GM12878 (cell line): ENCODE results near the gene TMEM39B. TPM values are rescaled to one million over a fixed set of nuclear protein-coding genes. Genes with fewer than 3 reads are reported as not detected.

Experiments
- GATAD2B ChIP-seq: fragments of 450-650 bp; conservative IDR thresholded peaks from 2 replicates; pipeline ENCODE4 v1.6.1; 2017; ENCODE audit warnings: low read depth, mild to moderate bottlenecking, moderate library complexity
- HCFC1 ChIP-seq: fragments of 150-350 bp; IDR thresholded peaks from 2 replicates; pipeline ENCODE4 v1.6.1; 2014; ENCODE audit warnings: low read length
- JUND ChIP-seq: IDR thresholded peaks from 2 replicates; pipeline ENCODE4 v1.6.1; 2012; ENCODE audit warnings: low read depth, mild to moderate bottlenecking, low read length, improper control_type of control experiment, moderate library complexity
- KLF5 ChIP-seq: fragments of 450-650 bp; IDR thresholded peaks from 2 replicates; pipeline ENCODE4 v1.6.1; 2014; ENCODE audit warnings: mild to moderate bottlenecking; ENCODE audit not compliant: partially characterized antibody
- LARP7 ChIP-seq: fragments of 450-650 bp; IDR thresholded peaks from 2 replicates; pipeline ENCODE4 v1.6.1; 2017; ENCODE audit warnings: mild to moderate bottlenecking
- MYB ChIP-seq: fragments of 150-350 bp; IDR thresholded peaks from 2 replicates; pipeline ENCODE4 v1.6.1; 2014; ENCODE audit warnings: mild to moderate bottlenecking, low read depth, low read length, borderline replicate concordance
- POU2F2 ChIP-seq: IDR thresholded peaks from 3 replicates; pipeline ENCODE4 v1.6.1; 2011; ENCODE audit warnings: low read depth, mild to moderate bottlenecking, low read length, borderline replicate concordance
- RBBP5 ChIP-seq: fragments of 200-600 bp; sonication (generic); conservative IDR thresholded peaks from 2 replicates; pipeline ENCODE4 v1.6.1; 2016
- RFX5 ChIP-seq: IDR thresholded peaks from 2 replicates; pipeline ENCODE4 v1.6.1; 2011; ENCODE audit warnings: low read depth, low read length, improper control_type of control experiment
- SMAD1 ChIP-seq: fragments of 450-650 bp; IDR thresholded peaks from 2 replicates; pipeline ENCODE4 v1.6.1; 2018; ENCODE audit warnings: mild to moderate bottlenecking, low read depth; ENCODE audit not compliant: partially characterized antibody
- SMAD5 ChIP-seq: IDR thresholded peaks from 2 replicates; pipeline ENCODE4 v1.6.1; 2016; ENCODE audit warnings: antibody characterized with exemption, low read depth
- TARDBP ChIP-seq: IDR thresholded peaks from 2 replicates; pipeline ENCODE4 v1.6.1; 2016; ENCODE audit warnings: borderline replicate concordance
- ZNF207 ChIP-seq: fragments of 450-650 bp; IDR thresholded peaks from 2 replicates; pipeline ENCODE4 v1.6.1; 2014; ENCODE audit warnings: antibody characterized with exemption, mild to moderate bottlenecking, borderline replicate concordance
- ZZZ3 ChIP-seq: IDR thresholded peaks from 2 replicates; pipeline ENCODE4 v1.6.1; 2011; ENCODE audit warnings: low read depth; ENCODE audit not compliant: control insufficient read depth, insufficient read length
- polyA plus RNA-seq, 11 experiments: library from polyadenylated mRNA; depleted of rRNA in 4 of 11; unstranded in 6 of 11; stranded (reverse) in 5 of 11; fragments of >200 nt; fragmentation: Nextera tagmentation in 4 of 11; fragmentation: Illumina TruSeq in 1 of 11; extraction: Ambion mirVana in 4 of 11; extraction: Trizol in 1 of 11; gene quantifications; 1 replicate in 1 of 11; 2 replicates in 10 of 11; pipeline versions ENCODE4 v1.2.1 to v1.2.3, GENCODE V29; 2011 to 2016; ENCODE audit warnings: inconsistent platforms in 2 of 11, missing spikeins in 2 of 11, low read depth in 1 of 11
- total RNA-seq, 4 experiments: library from RNA; depleted of rRNA in 3 of 4; stranded (reverse); fragments of >200 nt in 3 of 4; fragmentation: Illumina TruSeq in 1 of 4; extraction: Trizol in 1 of 4; gene quantifications; 2 replicates each; pipeline versions ENCODE4 v1.2.1 to v1.2.3, GENCODE V29; 2013 to 2021
- TF ChIP-seq, protein P1 (sequence below): fragments of 450-650 bp; IDR thresholded peaks from 2 replicates; pipeline ENCODE4 v1.6.1; 2017; ENCODE audit warnings: mild to moderate bottlenecking, moderate library complexity
- TF ChIP-seq, protein P2 (sequence below), 3 experiments: IDR thresholded peaks in 2 of 3; conservative IDR thresholded peaks in 1 of 3; 2 replicates each; pipeline ENCODE4 v1.5.1; 2011; ENCODE audit warnings: low read depth in 3 of 3, low read length in 3 of 3, mild to moderate bottlenecking in 3 of 3, control low read depth in 2 of 3, moderate library complexity in 2 of 3, inconsistent platforms in 1 of 3, mixed read lengths in 1 of 3; ENCODE audit not compliant: control insufficient read depth in 2 of 3, insufficient read depth in 1 of 3; ENCODE audit errors: extremely low read depth in 1 of 3
- TF ChIP-seq, protein P3 (sequence below): IDR thresholded peaks from 2 replicates; pipeline ENCODE4 v1.6.1; 2011; ENCODE audit warnings: borderline replicate concordance, low read depth, mild to moderate bottlenecking, moderate library complexity, mixed read lengths, low read length; ENCODE audit not compliant: insufficient read depth; ENCODE audit errors: extremely low read length
- TF ChIP-seq, protein P4 (sequence below): fragments of 450-650 bp; IDR thresholded peaks from 2 replicates; pipeline ENCODE4 v1.6.1; 2018; ENCODE audit warnings: borderline replicate concordance, mild to moderate bottlenecking; ENCODE audit not compliant: partially characterized antibody
- TF ChIP-seq, protein P5 (sequence below): fragments of 450-650 bp; IDR thresholded peaks from 2 replicates; pipeline ENCODE4 v1.6.1; 2016; ENCODE audit warnings: mild to moderate bottlenecking

TMEM39B gene
- total and polyA plus RNA-seq, 10 of the 15 experiments (the other 5 are each of a cell fraction or from before 2014, with no cell fraction given): 2.3 to 27.2 (median 12.3) TPM

DNA sequence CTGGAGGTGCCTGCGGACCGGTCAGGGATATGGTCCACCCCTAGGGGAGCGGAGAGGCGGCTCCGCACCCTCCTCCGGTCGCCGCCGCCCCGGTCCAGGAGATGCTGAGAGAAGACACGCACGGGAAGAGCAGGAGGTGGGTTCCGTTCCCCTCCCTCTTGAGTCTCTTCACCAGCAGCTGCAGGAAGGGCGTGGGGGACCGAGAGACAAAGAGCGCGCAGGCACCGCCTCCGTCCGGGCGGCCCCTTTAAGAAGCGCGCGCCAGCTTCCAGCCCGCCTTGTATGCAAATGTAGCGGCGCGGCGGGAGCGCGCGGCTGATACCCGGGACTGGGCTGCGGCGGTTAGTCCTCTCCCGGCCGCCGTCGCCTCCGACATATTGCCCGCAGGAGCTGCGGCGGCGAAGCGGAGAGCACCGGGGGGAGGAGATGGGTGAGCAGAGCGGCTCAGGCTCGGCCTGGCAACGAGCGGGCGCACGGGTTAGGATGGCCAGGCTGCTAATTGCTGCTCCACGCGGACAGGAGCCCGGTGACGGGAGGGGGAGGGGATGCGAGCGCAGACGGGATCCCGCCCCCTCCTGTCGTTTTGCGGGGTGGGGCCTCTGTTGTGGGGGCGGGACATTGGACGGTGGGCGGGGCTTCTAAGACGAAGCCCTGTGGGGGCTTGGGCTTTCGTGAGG lies at the start of gene TMEM39B (continued):
- TF ChIP-seq, protein P1, sequence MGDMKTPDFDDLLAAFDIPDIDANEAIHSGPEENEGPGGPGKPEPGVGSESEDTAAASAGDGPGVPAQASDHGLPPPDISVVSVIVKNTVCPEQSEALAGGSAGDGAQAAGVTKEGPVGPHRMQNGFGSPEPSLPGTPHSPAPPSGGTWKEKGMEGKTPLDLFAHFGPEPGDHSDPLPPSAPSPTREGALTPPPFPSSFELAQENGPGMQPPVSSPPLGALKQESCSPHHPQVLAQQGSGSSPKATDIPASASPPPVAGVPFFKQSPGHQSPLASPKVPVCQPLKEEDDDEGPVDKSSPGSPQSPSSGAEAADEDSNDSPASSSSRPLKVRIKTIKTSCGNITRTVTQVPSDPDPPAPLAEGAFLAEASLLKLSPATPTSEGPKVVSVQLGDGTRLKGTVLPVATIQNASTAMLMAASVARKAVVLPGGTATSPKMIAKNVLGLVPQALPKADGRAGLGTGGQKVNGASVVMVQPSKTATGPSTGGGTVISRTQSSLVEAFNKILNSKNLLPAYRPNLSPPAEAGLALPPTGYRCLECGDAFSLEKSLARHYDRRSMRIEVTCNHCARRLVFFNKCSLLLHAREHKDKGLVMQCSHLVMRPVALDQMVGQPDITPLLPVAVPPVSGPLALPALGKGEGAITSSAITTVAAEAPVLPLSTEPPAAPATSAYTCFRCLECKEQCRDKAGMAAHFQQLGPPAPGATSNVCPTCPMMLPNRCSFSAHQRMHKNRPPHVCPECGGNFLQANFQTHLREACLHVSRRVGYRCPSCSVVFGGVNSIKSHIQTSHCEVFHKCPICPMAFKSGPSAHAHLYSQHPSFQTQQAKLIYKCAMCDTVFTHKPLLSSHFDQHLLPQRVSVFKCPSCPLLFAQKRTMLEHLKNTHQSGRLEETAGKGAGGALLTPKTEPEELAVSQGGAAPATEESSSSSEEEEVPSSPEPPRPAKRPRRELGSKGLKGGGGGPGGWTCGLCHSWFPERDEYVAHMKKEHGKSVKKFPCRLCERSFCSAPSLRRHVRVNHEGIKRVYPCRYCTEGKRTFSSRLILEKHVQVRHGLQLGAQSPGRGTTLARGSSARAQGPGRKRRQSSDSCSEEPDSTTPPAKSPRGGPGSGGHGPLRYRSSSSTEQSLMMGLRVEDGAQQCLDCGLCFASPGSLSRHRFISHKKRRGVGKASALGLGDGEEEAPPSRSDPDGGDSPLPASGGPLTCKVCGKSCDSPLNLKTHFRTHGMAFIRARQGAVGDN: no peak
- TF ChIP-seq, protein P2, sequence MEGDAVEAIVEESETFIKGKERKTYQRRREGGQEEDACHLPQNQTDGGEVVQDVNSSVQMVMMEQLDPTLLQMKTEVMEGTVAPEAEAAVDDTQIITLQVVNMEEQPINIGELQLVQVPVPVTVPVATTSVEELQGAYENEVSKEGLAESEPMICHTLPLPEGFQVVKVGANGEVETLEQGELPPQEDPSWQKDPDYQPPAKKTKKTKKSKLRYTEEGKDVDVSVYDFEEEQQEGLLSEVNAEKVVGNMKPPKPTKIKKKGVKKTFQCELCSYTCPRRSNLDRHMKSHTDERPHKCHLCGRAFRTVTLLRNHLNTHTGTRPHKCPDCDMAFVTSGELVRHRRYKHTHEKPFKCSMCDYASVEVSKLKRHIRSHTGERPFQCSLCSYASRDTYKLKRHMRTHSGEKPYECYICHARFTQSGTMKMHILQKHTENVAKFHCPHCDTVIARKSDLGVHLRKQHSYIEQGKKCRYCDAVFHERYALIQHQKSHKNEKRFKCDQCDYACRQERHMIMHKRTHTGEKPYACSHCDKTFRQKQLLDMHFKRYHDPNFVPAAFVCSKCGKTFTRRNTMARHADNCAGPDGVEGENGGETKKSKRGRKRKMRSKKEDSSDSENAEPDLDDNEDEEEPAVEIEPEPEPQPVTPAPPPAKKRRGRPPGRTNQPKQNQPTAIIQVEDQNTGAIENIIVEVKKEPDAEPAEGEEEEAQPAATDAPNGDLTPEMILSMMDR (IDR thresholded peaks at IDR 0.05 in 2 of 3, conservative IDR thresholded peaks at IDR 0.05 in 1 of 3; ENCODE audit: control insufficient read depth in 2 of 3, extremely low read depth in 1 of 3, insufficient read depth in 1 of 3, low read depth in 3 of 3, low read length in 3 of 3): no peak
- TF ChIP-seq TARDBP (no peak; the same call in 1 of the 2 replicates), MYB (no peak), SMAD1 (no peak), JUND (no peak), HCFC1 (peak; percentile 40; the same call in 1 of the 2 replicates), ZZZ3 (no peak), RBBP5 (peak; percentile 86), RFX5 (no peak), LARP7 (peak; percentile 73), ZNF207 (peak; percentile 96), GATAD2B (peak; percentile 90), SMAD5 (peak; percentile 52; the same call in 1 of the 2 replicates), KLF5 (peak; percentile 65), POU2F2 (peak; percentile 99)
- TF ChIP-seq, protein P3, sequence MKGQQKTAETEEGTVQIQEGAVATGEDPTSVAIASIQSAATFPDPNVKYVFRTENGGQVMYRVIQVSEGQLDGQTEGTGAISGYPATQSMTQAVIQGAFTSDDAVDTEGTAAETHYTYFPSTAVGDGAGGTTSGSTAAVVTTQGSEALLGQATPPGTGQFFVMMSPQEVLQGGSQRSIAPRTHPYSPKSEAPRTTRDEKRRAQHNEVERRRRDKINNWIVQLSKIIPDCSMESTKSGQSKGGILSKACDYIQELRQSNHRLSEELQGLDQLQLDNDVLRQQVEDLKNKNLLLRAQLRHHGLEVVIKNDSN: no peak
- TF ChIP-seq, protein P4, sequence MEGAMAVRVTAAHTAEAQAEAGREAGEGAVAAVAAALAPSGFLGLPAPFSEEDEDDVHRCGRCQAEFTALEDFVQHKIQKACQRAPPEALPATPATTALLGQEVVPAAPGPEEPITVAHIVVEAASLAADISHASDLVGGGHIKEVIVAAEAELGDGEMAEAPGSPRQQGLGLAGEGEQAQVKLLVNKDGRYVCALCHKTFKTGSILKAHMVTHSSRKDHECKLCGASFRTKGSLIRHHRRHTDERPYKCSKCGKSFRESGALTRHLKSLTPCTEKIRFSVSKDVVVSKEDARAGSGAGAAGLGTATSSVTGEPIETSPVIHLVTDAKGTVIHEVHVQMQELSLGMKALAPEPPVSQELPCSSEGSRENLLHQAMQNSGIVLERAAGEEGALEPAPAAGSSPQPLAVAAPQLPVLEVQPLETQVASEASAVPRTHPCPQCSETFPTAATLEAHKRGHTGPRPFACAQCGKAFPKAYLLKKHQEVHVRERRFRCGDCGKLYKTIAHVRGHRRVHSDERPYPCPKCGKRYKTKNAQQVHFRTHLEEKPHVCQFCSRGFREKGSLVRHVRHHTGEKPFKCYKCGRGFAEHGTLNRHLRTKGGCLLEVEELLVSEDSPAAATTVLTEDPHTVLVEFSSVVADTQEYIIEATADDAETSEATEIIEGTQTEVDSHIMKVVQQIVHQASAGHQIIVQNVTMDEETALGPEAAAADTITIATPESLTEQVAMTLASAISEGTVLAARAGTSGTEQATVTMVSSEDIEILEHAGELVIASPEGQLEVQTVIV: peak; percentile 19
- TF ChIP-seq, protein P5, sequence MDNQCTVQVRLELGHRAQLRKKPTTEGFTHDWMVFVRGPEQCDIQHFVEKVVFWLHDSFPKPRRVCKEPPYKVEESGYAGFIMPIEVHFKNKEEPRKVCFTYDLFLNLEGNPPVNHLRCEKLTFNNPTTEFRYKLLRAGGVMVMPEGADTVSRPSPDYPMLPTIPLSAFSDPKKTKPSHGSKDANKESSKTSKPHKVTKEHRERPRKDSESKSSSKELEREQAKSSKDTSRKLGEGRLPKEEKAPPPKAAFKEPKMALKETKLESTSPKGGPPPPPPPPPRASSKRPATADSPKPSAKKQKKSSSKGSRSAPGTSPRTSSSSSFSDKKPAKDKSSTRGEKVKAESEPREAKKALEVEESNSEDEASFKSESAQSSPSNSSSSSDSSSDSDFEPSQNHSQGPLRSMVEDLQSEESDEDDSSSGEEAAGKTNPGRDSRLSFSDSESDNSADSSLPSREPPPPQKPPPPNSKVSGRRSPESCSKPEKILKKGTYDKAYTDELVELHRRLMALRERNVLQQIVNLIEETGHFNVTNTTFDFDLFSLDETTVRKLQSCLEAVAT: peak; percentile 67
